NCI-H2196 (cell line): ENCODE results near the gene TFAM.
"Not testable (repeated sequence)": the region's sequence is repeated elsewhere in the genome, so short reads cannot be mapped to it uniquely, and the experiment has no call there.

Experiments used
- DNase-seq: peaks from one replicate; lab custom pipeline; 2025; ENCODE audit not compliant: unreplicated experiment; lab: John Stamatoyannopoulos, UW

TFAM gene

GRCh38 chr10:58372607-58373441 is 12.4 kb upstream of the TFAM start:
- DNase-seq: no peak

- DNase-seq: no peak
These were observed 11.8 kb upstream of the TFAM start for GRCh38 chr10:58373442-58373827.

DNA sequence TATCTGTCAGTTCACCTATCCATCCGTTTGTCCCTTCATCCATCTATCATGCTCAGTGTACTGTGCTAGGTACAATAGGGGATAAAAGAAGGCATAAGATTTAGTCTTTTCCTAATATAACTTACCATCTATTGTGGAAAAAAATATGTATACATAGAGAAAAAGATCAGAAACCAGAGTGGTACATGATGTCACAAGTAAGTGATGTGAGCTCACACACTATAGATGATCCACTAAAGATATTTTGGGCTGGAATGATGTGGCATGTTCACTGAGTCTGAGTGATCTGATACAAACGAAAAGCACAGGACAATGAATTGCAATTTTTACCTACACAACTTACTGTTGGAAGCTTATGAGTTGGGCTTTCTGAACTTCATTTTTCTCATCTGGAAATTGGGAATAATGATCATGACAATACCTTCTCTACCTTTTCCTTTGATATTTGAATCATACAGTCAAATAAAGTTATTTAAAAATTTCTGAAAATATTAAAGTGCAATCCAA is 2.7 kb upstream of the TFAM start:
- DNase-seq: no peak

DNA sequence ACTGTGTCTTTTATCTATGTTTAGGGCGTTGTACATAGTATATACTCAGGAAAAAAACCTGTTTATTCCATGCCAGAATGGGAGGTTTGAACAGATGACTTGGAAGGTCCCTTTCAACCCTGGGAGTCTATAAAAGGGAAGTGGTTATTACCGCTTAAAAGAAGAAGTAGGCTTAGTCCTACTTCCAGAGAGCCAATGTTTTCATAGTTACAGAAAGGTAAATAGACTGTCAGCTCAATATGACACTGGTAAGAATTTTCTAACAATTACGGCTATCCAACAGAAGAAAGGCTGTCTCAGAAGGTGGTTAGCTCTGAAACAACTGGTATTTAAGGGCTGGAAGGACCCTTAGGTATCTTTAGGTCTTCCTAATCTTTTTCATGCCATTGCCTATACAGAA is 1.1 kb upstream of the TFAM start:
- no peak for DNase-seq

DNA sequence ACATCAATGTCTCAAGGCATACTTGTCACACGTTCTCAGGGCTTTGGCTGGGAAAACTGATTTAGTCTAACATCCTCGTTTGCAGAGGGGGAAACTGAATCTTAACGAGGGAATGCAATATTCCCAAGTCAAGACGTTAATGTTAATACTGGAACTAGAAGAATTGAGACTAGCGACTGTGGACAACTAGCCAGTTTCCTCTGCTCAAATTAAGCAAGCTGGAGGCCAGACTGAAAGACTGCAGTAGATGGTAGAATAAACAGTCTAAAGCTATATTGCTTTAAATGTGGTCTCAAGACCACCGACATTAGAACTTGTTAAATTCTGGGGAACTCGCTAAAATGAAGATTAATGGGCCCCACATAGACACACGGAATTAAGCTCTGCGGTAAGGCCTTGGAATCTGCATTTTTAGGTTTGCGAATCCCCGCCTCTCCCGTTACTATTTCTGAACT is 639 bp upstream of the TFAM start:
- no peak for DNase-seq

GRCh38 chr10:58385784-58386112 is 538 bp downstream of the TFAM start:
- DNase-seq: no peak

GRCh38 chr10:58389024-58389423 is 3.8 kb downstream of the TFAM start:
- no peak for DNase-seq

DNA sequence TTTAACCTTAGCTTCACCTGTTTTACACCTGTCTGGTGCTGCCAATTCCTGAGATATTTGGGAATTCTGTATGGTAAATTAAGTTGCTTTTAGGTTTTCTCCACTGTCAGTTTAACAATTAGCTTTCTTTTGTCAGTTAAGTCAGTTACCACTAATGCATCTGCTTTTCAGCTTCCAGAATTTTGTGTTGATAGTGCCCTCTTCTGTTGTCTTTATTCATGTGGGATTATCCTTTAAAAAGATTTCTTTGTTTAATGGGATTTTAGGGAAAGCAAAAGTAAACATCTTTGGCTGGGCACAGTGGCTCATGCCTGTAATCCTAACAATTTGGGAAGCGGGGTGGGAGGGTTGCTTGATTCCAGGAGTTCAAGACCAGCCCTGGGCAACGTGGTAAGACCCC is 8.1 kb downstream of the TFAM start:
- no peak for DNase-seq

DNA sequence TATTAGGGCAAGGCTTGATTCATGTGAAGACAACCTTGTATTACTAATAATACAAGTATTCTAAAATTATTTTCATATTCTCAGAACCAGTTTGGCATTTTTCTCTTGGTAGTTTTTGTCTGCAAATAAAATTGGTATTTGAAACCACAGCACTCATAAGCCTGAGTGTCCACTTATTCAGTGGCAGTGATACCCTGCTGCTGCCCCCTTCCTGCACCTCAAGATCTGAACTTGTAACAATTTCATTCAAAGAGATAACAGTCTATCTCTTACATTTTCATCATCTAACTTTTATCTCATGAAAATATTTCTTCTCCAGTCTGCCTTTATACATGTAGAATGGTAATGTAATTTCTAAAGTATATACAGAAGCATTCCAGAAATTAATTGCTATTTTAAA is 9.3 kb downstream of the TFAM start:
- no peak for DNase-seq

DNA sequence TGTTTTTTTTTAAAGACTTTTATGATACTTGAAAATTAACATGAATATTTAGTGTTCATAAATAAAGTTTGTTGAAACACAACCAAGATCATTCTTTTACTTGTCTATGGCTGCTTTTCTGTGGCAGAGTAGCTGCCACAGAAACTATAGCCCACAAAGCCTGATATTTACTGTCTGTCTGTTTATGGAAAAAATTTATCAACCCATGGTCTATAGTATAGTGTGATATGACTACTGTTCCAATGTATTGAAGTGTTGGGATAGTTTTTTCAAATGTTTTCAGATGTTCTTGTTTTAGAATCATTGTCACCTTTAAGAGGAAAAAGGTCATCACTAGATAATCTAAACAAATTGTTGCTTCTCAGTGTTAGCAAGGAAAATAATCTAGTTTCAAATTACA is 10.8 kb downstream of the TFAM start:
- no peak for DNase-seq

GRCh38 chr10:58397830-58398229 is 12.6 kb downstream of the TFAM start:
- no peak for DNase-seq

DNA sequence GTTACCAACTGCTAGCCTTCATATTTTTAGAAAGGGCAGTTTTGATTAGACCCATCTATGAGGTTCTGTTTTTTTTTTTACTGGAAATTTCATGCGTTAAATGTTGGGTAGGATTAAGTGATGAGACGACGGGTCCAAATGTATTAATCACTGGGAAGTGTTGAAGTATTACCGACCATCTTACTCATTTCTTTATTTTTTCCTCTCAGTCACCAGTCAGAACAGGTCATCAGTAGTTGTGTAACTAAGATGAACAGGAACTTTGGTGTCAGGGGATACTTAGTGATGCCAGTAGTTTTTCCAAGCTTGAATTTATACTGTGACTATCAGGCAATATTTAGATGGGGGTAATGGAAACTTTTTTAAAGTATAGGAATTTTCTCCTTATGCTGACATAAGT is 14.2 kb downstream of the TFAM start:
- DNase-seq: no peak

DNA sequence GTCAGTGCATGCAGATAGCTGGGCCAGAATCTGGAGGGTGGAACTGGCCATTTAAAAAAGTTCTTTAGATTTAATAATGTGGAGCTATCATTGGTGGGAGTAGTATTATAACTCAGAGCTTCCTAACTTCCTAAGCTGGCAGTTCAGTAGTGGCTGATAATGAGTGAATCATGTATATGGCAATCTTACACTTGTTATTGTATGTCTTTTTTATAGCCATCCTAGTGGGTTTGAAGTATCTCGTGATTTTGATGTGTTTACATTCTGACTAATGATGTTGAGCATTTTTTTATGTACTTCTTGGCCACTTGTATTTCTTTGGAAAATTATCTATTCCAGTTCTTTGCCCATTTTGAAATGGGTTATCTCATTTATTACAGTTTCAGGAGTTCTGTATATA is 15.4 kb downstream of the TFAM start:
- DNase-seq: no peak

GRCh38 chr10:58404001-58404400 is 18.8 kb downstream of the TFAM start:
- DNase-seq: no peak

DNA sequence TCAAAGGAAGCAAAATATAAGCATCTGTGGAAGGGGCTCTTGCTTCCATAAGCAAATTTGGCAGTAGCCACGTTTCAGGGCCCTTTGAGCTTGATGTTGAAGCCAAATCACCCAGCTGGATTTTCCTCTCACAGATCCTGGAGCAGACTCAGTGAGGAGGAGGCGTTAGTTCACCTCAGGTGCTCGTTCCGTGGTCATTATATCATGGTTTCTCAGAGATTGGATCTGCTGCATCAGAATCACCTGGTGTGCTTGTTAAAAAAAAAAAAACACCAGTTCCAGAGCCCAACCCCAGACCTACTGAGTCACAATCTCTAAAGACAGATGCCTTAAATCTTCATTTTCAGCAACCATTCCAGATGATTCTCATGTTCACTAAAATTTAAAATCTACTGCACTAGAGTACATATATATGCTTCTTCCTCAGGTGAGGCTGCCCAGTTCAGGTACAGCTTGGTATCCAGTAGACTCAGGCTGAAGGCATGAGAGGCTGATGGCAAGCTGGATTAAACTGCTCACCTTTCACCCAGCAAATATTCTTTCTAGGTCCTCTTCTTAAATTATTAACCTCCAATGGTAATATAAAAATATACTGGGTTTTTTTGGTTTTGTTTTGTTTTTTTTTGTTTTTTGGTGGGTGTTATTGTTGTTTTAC is 24.9 kb downstream of the TFAM start:
- DNase-seq: no peak

- DNase-seq: no peak
These were observed 27.3 kb downstream of the TFAM start for GRCh38 chr10:58412502-58412961.

GRCh38 chr10:58414270-58415041 is 29.2 kb downstream of the TFAM start:
- no peak for DNase-seq

GRCh38 chr10:58415757-58416156 is 30.5 kb downstream of the TFAM start:
- no peak for DNase-seq

DNA sequence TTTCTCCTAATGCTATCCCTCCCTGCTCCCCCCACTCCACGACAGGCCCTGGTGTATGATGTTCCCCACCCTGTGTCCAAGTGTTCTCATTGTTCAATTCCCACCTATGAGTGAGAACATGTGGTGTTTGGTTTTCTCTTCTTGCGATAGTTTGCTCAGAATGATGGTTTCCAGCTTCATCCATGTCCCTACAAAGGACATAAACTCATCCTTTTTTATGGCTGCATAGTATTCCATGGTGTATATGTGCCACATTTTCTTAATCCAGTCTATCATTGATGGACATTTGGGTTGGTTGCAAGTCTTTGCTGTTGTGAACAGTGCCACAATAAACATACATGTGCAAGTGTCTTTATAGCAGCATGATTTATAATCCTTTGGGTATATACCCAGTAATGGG is 32.7 kb downstream of the TFAM start:
- DNase-seq: not testable (repeated sequence)

DNA sequence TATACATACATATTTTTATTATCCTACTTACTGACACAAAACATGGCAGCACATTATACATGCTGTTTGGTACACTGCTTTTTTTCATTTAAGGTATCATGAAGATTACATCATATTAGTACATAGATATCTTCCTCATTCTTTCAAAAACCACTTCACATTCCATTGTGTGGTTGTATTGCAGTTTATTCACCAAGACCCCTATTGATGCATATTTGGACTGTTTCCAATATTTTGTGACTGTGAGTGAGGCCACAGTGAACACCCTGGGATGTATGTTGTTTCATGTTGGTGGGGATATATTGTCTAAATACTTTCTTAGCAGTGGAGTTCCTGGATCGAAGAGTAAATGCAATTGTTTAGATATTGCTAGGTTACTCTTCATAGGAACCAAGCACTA is 39.0 kb downstream of the TFAM start:
- DNase-seq: no peak

DNA sequence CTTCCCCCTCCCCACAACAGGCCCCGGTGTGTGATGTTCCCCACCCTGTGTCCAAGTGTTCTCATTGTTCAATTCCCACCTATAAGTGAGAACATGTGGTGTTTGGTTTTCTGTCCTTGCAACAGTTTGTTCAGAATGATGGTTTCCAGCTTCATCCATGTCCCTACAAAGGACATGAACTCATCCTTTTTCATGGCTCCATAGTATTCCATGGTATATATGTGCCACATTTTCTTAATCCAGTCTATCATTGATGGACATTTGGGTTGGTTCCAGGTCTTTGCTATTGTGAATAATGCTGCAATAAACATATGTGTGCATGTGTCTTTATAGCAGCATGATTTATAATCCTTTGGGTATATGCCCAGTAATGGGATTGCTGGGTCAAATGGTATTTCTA is 43.2 kb downstream of the TFAM start:
- DNase-seq: not testable (repeated sequence)

DNA sequence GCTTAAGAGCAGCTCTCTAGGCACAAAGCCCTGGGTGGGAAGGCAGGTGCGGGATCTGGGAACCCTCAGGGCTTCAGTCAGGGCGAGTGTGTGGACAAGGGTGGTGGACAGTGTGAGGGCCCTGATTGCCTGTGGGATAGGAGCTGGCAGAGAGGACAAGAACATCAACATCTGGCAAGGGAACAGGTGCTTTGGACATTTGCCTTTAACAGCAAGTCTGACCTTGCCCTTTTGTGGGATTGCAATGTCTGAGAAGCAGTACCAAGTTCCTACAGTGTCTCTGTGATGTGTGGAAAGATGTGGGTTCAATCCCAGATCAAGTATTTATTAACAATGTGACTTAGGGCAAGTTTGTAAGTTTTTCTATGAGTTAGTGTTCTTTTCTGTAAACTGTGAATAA is 46.7 kb downstream of the TFAM start:
- DNase-seq: no peak
